Astrocyte (in vitro differentiated cells and primary cell): ENCODE measurements around the gene FABP1. TPM values are rescaled to one million over a fixed set of nuclear protein-coding genes. Genes with fewer than 3 reads are reported as not detected.

ENCODE experiments used
- DNase-seq: peaks from one replicate; pipeline ENCODE4 v3.0.0-alpha.2; 2010; ENCODE audit warnings: low read depth
- FAIRE-seq: peaks from 2 replicates; lab custom pipeline; 2011; peaks lifted over from hg19 to GRCh38; lab: Jason Lieb, UNC
- H2AFZ ChIP-seq: 2 replicates; pipeline ENCODE4 v1.6.0; 2012; ENCODE audit warnings: low read depth, low read length, inconsistent platforms
- H3K27ac ChIP-seq: 2 replicates; pipeline ENCODE4 v1.5.1; 2011; ENCODE audit warnings: low read depth, low read length, inconsistent platforms
- H3K27me3 ChIP-seq: 2 replicates; pipeline ENCODE4 v1.6.0; 2011; ENCODE audit warnings: low read length, inconsistent platforms; ENCODE audit not compliant: insufficient read depth
- H3K36me3 ChIP-seq: 2 replicates; pipeline ENCODE4 v1.5.1; 2011; ENCODE audit warnings: low read length, inconsistent platforms; ENCODE audit not compliant: insufficient read depth
- H3K4me1 ChIP-seq: 2 replicates; pipeline ENCODE4 v1.5.1; 2011; ENCODE audit warnings: low read length, inconsistent platforms; ENCODE audit not compliant: insufficient read depth
- H3K4me2 ChIP-seq: 2 replicates; pipeline ENCODE4 v1.6.0; 2012; ENCODE audit warnings: low read length, inconsistent platforms
- H3K4me3 ChIP-seq: 2 replicates; pipeline ENCODE4 v1.5.1; 2011; ENCODE audit warnings: low read depth, mild to moderate bottlenecking, low read length, inconsistent platforms; ENCODE audit not compliant: insufficient read depth
- H3K79me2 ChIP-seq: 2 replicates; pipeline ENCODE4 v1.6.0; 2012; ENCODE audit warnings: mild to moderate bottlenecking, low read length, inconsistent platforms; ENCODE audit not compliant: insufficient read depth
- H3K9ac ChIP-seq: 2 replicates; pipeline ENCODE4 v1.6.0; 2012; ENCODE audit warnings: mild to moderate bottlenecking, low read length, inconsistent platforms
- H3K9me3 ChIP-seq: 2 replicates; pipeline ENCODE4 v1.5.1; 2012; ENCODE audit warnings: low read depth, mild to moderate bottlenecking, low read length, inconsistent platforms; ENCODE audit not compliant: insufficient read depth
- H4K20me1 ChIP-seq: 2 replicates; pipeline ENCODE4 v1.6.0; 2012; ENCODE audit warnings: low read length, inconsistent platforms; ENCODE audit not compliant: insufficient read depth
- H3K27ac Mint-ChIP-seq: one replicate; pipeline ENCODE4 v1.8.0; 2021; ENCODE audit warnings: mild to moderate bottlenecking, mixed read lengths; ENCODE audit not compliant: unreplicated experiment
- H3K27me3 Mint-ChIP-seq: one replicate; pipeline ENCODE4 v1.8.0; 2021; ENCODE audit warnings: low read depth, mixed read lengths; ENCODE audit not compliant: unreplicated experiment
- H3K36me3 Mint-ChIP-seq: one replicate; pipeline ENCODE4 v1.8.0; 2021; ENCODE audit warnings: low read depth, mixed read lengths; ENCODE audit not compliant: unreplicated experiment
- H3K4me1 Mint-ChIP-seq: one replicate; pipeline ENCODE4 v1.8.0; 2021; ENCODE audit warnings: low read depth, mixed read lengths; ENCODE audit not compliant: unreplicated experiment
- H3K4me3 Mint-ChIP-seq: one replicate; pipeline ENCODE4 v1.8.0; 2021; ENCODE audit warnings: mild to moderate bottlenecking, moderate library complexity, mixed read lengths; ENCODE audit not compliant: unreplicated experiment
- H3K9me3 Mint-ChIP-seq: one replicate; pipeline ENCODE4 v1.8.0; 2021; ENCODE audit warnings: mild to moderate bottlenecking, mixed read lengths; ENCODE audit not compliant: unreplicated experiment
- CTCF ChIP-seq: IDR thresholded peaks from 2 replicates; pipeline ENCODE4 v1.5.1; 2011; ENCODE audit warnings: low read depth, mild to moderate bottlenecking, inconsistent platforms, low read length, moderate library complexity; ENCODE audit not compliant: insufficient read depth
- EZH2 ChIP-seq: IDR thresholded peaks from 2 replicates; pipeline ENCODE4 v1.6.1; 2012; ENCODE audit warnings: mild to moderate bottlenecking, low read length, inconsistent platforms; ENCODE audit not compliant: insufficient read depth
- total RNA-seq: library from RNA; stranded (reverse); gene quantifications from 2 replicates; pipeline ENCODE4 v1.2.1, GENCODE V29; 2021

The FABP1 gene
- total RNA-seq, 1 donor from 2014 or later, result not detected

DNA sequence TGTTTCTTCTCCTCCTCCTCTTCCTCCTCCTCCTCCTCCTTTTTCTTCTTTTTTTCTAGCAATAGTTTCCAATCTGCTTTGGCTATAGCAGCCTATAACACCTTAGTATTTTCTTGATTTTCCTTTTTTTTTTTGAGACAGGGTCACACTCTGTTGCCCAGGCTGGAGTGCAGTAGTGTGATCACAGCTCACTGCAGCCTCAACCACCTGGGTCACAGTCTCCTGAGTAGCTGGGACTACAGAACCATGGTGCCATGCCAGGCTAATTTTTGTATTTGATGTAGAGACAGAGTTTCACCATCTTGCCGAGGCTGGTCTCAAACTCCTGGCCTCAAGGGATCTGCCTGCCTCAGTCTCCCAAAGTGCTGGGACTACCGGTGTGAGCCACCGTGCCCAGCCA, 31.6 kb upstream of the FABP1 start:
- Histone ChIP-seq H3K9me3 (no peaks in the 10 kb centered on the region), H3K36me3 (no peaks in the 10 kb centered on the region), H4K20me1 (no peaks in the 10 kb centered on the region), H3K9ac (no peak overlapping the region), H3K27me3 (no peaks in the 10 kb centered on the region), H3K4me3 (no peak overlapping the region), H2AFZ (no peak overlapping the region), H3K4me1 (no peaks in the 10 kb centered on the region), H3K4me2 (no peak overlapping the region), H3K27ac (no peak overlapping the region), H3K79me2 (no peaks in the 10 kb centered on the region)
- Mint-ChIP-seq H3K9me3 (no peaks in the 10 kb centered on the region), H3K27ac (no peak overlapping the region), H3K4me3 (no peak overlapping the region), H3K4me1 (no peaks in the 10 kb centered on the region), H3K36me3 (no peaks in the 10 kb centered on the region), H3K27me3 (peaks cover 6% of the 10 kb centered on the region)
- no peak for FAIRE-seq
- DNase-seq, result no peak
- TF ChIP-seq EZH2, result no peak
- TF ChIP-seq CTCF, result no peak

- H3K36me3 Mint-ChIP-seq, result peaks cover 1% of the 10 kb centered on the region
- H3K27me3 Mint-ChIP-seq, result peaks cover 6% of the 10 kb centered on the region
- H3K4me2 ChIP-seq, result no peak overlapping the region
- FAIRE-seq (no peak), DNase-seq (no peak)
- no peaks in the 10 kb centered on the region for H3K27me3 ChIP-seq
- H3K9me3 ChIP-seq, result no peaks in the 10 kb centered on the region
- H3K4me3 Mint-ChIP-seq, result no peak overlapping the region
- peaks cover 8% of the 10 kb centered on the region for H3K9me3 Mint-ChIP-seq
- H3K9ac ChIP-seq, result no peak overlapping the region
- no peaks in the 10 kb centered on the region for H3K4me1 ChIP-seq
- H3K36me3 ChIP-seq, result no peaks in the 10 kb centered on the region
- no peak overlapping the region for H2AFZ ChIP-seq
- H3K27ac ChIP-seq, result no peak overlapping the region
- no peaks in the 10 kb centered on the region for H4K20me1 ChIP-seq
- TF ChIP-seq EZH2, result no peak
- no peak for TF ChIP-seq CTCF
- H3K27ac Mint-ChIP-seq, result no peak overlapping the region
- H3K79me2 ChIP-seq, result no peaks in the 10 kb centered on the region
- no peaks in the 10 kb centered on the region for H3K4me1 Mint-ChIP-seq
- H3K4me3 ChIP-seq, result no peak overlapping the region
Observed at GRCh38 chr2:88148929-88149438, 21.1 kb upstream of the FABP1 start.

GRCh38 chr2:88147145-88147544, 19.3 kb upstream of the FABP1 start:
- Mint-ChIP-seq H3K27me3 (peaks cover 6% of the 10 kb centered on the region), H3K9me3 (peaks cover 8% of the 10 kb centered on the region), H3K4me1 (no peaks in the 10 kb centered on the region), H3K27ac (no peak overlapping the region), H3K4me3 (no peak overlapping the region), H3K36me3 (peaks cover 1% of the 10 kb centered on the region)
- Histone ChIP-seq H3K9me3 (no peaks in the 10 kb centered on the region), H4K20me1 (no peaks in the 10 kb centered on the region), H3K36me3 (no peaks in the 10 kb centered on the region), H3K4me3 (no peak overlapping the region), H3K79me2 (no peaks in the 10 kb centered on the region), H3K4me2 (no peak overlapping the region), H3K27me3 (no peaks in the 10 kb centered on the region), H2AFZ (no peak overlapping the region), H3K4me1 (no peaks in the 10 kb centered on the region), H3K9ac (no peak overlapping the region), H3K27ac (no peak overlapping the region)
- DNase-seq (no peak), FAIRE-seq (no peak)
- TF ChIP-seq EZH2 (no peak), CTCF (no peak)
